Measurements from ENCODE around the gene CNGB1. TPM values are rescaled to one million over a fixed set of nuclear protein-coding genes. Genes with fewer than 3 reads are reported as not detected.
"Not testable (repeated sequence)": the region's sequence is repeated elsewhere in the genome, so short reads cannot be mapped to it uniquely, and the experiment has no call there.

The CNGB1 gene
- total RNA-seq, 4 donors from 2014 or later = 0.14 to 1.9 (median 0.87) TPM

- Histone ChIP-seq H3K36me3 (no peaks in the 10 kb centered on the region), H3K4me1 (peaks cover 0 to 11% (median 9%) of the 10 kb centered on the region in 4 donors), H3K9me3 (no peaks in the 10 kb centered on the region), H3K27ac (no peak overlapping the region), H3K4me3 (no peak overlapping the region), H3K27me3 (peaks cover 17% of the 10 kb centered on the region)
- TF ChIP-seq POLR2AphosphoS5 (IDR thresholded peaks at IDR 0.05) (no peak), POLR2A (IDR thresholded peaks at IDR 0.05) (no peak), EP300 (IDR thresholded peaks at IDR 0.05; ENCODE audit: low read depth) (no peak)
- TF ChIP-seq, protein P1, sequence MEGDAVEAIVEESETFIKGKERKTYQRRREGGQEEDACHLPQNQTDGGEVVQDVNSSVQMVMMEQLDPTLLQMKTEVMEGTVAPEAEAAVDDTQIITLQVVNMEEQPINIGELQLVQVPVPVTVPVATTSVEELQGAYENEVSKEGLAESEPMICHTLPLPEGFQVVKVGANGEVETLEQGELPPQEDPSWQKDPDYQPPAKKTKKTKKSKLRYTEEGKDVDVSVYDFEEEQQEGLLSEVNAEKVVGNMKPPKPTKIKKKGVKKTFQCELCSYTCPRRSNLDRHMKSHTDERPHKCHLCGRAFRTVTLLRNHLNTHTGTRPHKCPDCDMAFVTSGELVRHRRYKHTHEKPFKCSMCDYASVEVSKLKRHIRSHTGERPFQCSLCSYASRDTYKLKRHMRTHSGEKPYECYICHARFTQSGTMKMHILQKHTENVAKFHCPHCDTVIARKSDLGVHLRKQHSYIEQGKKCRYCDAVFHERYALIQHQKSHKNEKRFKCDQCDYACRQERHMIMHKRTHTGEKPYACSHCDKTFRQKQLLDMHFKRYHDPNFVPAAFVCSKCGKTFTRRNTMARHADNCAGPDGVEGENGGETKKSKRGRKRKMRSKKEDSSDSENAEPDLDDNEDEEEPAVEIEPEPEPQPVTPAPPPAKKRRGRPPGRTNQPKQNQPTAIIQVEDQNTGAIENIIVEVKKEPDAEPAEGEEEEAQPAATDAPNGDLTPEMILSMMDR (IDR thresholded peaks at IDR 0.05) = no peak
- WGBS, 2 donors (ENCODE audit: low coverage in 1 of 2) = 82 to 83% methylated on average over 5 to 18 of the region's 18 CpGs
- no peak for DNase-seq
- in situ Hi-C loops (cut with MboI; ENCODE audit: low pct_ligation_motif_present in 1 of 4, low pct_unique_long_range_greater_than_20kb in 1 of 4, low sequenced_read_pairs in 3 of 4) (loop anchor here in 3 of 4 donors (5.0 to 10.0 kb wide), 2 partner anchors 105 to 108 kb away; partner anchors contain the start of genes USB1 (in 3 of the 3) and ZNF319 (in 3 of the 3)), intact Hi-C loops (cut with DNase I; ENCODE audit: low total_unique reads) (no loop called here)
These were observed 73.7 kb downstream of the CNGB1 start for GRCh38 chr16:57897053-57897784.

GRCh38 chr16:57895081-57895547 is 75.8 kb downstream of the CNGB1 start:
- 92 to 100% methylated on average over 1 to 3 of the region's 3 CpGs for WGBS, 2 donors (ENCODE audit: low coverage in 1 of 2)
- H3K27ac ChIP-seq; H3K9me3 ChIP-seq; intact Hi-C loops (cut with DNase I; ENCODE audit: low total_unique reads); H3K4me3 ChIP-seq; H3K36me3 ChIP-seq; H3K27me3 ChIP-seq; DNase-seq: not testable (repeated sequence)
- H3K4me1 ChIP-seq = peaks cover 0 to 15% (median 9%) of the 10 kb centered on the region in 4 donors
- in situ Hi-C loops (cut with MboI; ENCODE audit: low pct_ligation_motif_present in 1 of 4, low pct_unique_long_range_greater_than_20kb in 1 of 4, low sequenced_read_pairs in 3 of 4) = loop anchor here in 3 of 4 donors (5.0 to 10.0 kb wide), 2 partner anchors 107 to 110 kb away; partner anchors contain the start of genes USB1 (in 3 of the 3) and ZNF319 (in 3 of the 3)

DNA sequence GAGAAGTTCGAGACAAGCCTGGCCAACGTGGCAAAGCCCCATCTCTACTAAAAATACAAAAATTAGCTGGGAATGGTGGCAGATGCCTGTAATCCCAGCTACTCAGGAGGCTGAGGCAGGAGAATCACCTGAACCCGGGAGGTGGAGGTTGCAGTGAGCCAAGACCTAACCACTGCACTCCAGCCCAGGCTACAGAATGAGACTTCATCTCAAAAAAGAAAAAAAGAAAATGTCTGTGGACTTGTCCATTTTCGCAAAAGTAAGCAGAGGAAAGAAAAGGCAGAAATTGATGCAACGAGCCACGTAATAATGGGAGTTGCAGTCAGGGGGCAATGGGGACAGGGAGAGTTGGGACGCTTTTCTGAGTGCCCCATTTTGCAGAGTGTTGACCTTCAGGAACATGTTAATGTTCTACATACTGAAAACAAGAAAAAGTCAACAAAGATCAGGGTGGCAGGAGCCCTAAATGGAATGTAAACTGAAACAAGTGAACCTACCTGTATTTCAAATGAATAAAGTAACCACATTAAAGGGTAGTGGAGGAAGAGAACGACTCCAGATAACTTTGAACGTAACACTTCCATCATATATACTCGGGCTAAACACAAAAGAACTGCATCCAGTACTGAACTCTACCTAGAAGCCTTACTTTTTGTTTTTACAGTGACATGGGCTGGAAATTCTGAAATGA is 76.4 kb downstream of the CNGB1 start:
- no peaks in the 10 kb centered on the region for H3K27me3 ChIP-seq
- 50 to 60% methylated on average over 9 to 10 of the region's 10 CpGs for WGBS, 2 donors (ENCODE audit: low coverage in 1 of 2)
- H3K4me3 ChIP-seq = no peak overlapping the region
- TF ChIP-seq, protein P1 (IDR thresholded peaks at IDR 0.05) = no peak
- TF ChIP-seq POLR2A (IDR thresholded peaks at IDR 0.05) (no peak), POLR2AphosphoS5 (IDR thresholded peaks at IDR 0.05) (no peak), EP300 (IDR thresholded peaks at IDR 0.05; ENCODE audit: low read depth) (no peak)
- in situ Hi-C loops (cut with MboI; ENCODE audit: low pct_ligation_motif_present in 1 of 4, low pct_unique_long_range_greater_than_20kb in 1 of 4, low sequenced_read_pairs in 3 of 4) = loop anchor here in 3 of 4 donors (5.0 to 10.0 kb wide), 2 partner anchors 108 to 110 kb away; partner anchors contain the start of genes USB1 (in 3 of the 3) and ZNF319 (in 3 of the 3)
- H3K27ac ChIP-seq = peak overlapping the region in 3 of 4 donors; percentile 31 to 41 (median 38)
- no peaks in the 10 kb centered on the region for H3K36me3 ChIP-seq
- DNase-seq = no peak
- H3K9me3 ChIP-seq = no peaks in the 10 kb centered on the region
- intact Hi-C loops (cut with DNase I; ENCODE audit: low total_unique reads) = no loop called here
- H3K4me1 ChIP-seq = peaks cover 0 to 18% (median 9%) of the 10 kb centered on the region in 4 donors

- peak overlapping the region; percentile 16 to 41 (median 38) for H3K27ac ChIP-seq
- H3K27me3 ChIP-seq = no peaks in the 10 kb centered on the region
- H3K9me3 ChIP-seq = no peaks in the 10 kb centered on the region
- in situ Hi-C loops (cut with MboI; ENCODE audit: low pct_ligation_motif_present in 1 of 4, low pct_unique_long_range_greater_than_20kb in 1 of 4, low sequenced_read_pairs in 3 of 4) (loop anchor here in 2 of 4 donors (10.0 kb wide), 1 partner anchor 111 kb away; the partner anchor contains the start of genes USB1 (in 2 of the 2) and ZNF319 (in 2 of the 2)), intact Hi-C loops (cut with DNase I; ENCODE audit: low total_unique reads) (no loop called here)
- DNase-seq = no peak
- H3K4me1 ChIP-seq = peaks cover 0 to 18% (median 9%) of the 10 kb centered on the region in 4 donors
- 22 to 58% methylated on average over 3 to 17 of the region's 17 CpGs for WGBS, 2 donors (ENCODE audit: low coverage in 1 of 2)
- H3K4me3 ChIP-seq = no peak overlapping the region
- no peak for TF ChIP-seq POLR2AphosphoS5 (IDR thresholded peaks at IDR 0.05)
- no peaks in the 10 kb centered on the region for H3K36me3 ChIP-seq
These were observed 77.2 kb downstream of the CNGB1 start for GRCh38 chr16:57893559-57894389.
